Measurements from ENCODE around the gene GVQW3.

GRCh38 chr11:76339221-76339620, 41.9 kb upstream of the GVQW3 start:
- TF ChIP-seq ZNF416 (CRISPR knock-in tag; IDR thresholded peaks at IDR 0.05) = no peak
- no peak for TF ChIP-seq USF2 (CRISPR knock-in tag; IDR thresholded peaks at IDR 0.05)
- no peak for TF ChIP-seq FOXJ3 (CRISPR knock-in tag; IDR thresholded peaks at IDR 0.05; ENCODE audit: borderline replicate concordance)
- TF ChIP-seq MAX (CRISPR knock-in tag; IDR thresholded peaks at IDR 0.05) = no peak
- TF ChIP-seq CTCF (IDR thresholded peaks at IDR 0.05) = no peak

Data from WTC11 (cell line).